ENCODE measurements around the gene SHF. TPM values are rescaled to one million over a fixed set of nuclear protein-coding genes. Genes with fewer than 3 reads are reported as not detected.

The SHF gene
- total RNA-seq, 2 donors from 2014 or later = 4.7 to 12.0 TPM

DNA sequence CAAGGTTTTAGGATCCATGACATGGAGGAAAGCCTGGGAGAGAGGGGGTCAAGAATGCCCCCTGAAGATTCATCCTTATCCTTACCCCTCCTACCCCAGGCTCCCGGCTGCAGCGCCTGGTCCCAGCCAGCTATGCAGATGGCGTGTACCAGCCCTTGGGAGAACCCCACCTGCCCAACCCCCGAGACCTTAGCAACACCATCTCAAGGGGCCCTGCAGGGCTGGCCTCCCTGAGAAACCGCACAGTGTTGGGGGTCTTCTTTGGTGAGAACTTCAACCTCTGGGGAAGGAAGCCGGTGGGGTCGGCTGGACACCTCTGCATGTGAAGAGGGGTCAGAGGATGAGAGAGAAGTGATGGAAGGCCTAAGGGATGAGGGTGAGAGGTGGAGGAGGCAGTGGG, 53.7 kb downstream of the SHF start:
- H3K4me3 ChIP-seq = no peak overlapping the region
- no peaks in the 10 kb centered on the region for H3K36me3 ChIP-seq
- H3K27me3 ChIP-seq = peaks cover 0 to 11% of the 10 kb centered on the region in 2 donors
- TF ChIP-seq, protein P1, sequence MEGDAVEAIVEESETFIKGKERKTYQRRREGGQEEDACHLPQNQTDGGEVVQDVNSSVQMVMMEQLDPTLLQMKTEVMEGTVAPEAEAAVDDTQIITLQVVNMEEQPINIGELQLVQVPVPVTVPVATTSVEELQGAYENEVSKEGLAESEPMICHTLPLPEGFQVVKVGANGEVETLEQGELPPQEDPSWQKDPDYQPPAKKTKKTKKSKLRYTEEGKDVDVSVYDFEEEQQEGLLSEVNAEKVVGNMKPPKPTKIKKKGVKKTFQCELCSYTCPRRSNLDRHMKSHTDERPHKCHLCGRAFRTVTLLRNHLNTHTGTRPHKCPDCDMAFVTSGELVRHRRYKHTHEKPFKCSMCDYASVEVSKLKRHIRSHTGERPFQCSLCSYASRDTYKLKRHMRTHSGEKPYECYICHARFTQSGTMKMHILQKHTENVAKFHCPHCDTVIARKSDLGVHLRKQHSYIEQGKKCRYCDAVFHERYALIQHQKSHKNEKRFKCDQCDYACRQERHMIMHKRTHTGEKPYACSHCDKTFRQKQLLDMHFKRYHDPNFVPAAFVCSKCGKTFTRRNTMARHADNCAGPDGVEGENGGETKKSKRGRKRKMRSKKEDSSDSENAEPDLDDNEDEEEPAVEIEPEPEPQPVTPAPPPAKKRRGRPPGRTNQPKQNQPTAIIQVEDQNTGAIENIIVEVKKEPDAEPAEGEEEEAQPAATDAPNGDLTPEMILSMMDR (IDR thresholded peaks at IDR 0.05) = no peak
- no peak overlapping the region for H3K27ac ChIP-seq
- no peaks in the 10 kb centered on the region for H3K9me3 ChIP-seq
- peaks cover 0 to 18% of the 10 kb centered on the region in 2 donors for H3K4me1 ChIP-seq
- DNase-seq (ENCODE audit: low spot score) = no peak

DNA sequence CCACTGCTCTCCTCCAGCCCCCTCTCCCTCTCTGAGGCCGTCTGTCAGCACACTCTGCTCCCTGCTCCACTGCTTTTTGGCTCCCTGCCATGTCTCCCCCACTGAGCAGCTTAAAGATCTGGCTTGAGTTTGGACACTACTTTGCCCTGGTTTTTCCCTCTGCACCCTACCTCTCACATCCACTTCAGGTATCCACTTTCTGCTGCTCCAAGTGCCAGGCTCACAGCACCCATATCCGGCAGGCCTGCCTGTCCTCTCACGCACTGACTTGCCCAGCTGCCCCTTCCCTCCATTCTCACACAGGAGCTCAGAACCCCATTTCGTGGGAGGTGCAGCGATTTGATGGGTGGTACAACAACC, 54.2 kb downstream of the SHF start:
- Histone ChIP-seq H3K4me3 (no peak overlapping the region), H3K27me3 (peaks cover 0 to 11% of the 10 kb centered on the region in 2 donors), H3K36me3 (no peaks in the 10 kb centered on the region), H3K4me1 (peaks cover 0 to 22% of the 10 kb centered on the region in 2 donors), H3K9me3 (no peaks in the 10 kb centered on the region), H3K27ac (no peak overlapping the region)
- TF ChIP-seq, protein P1 (IDR thresholded peaks at IDR 0.05) = no peak
- no peak for DNase-seq (ENCODE audit: low spot score)

DNA sequence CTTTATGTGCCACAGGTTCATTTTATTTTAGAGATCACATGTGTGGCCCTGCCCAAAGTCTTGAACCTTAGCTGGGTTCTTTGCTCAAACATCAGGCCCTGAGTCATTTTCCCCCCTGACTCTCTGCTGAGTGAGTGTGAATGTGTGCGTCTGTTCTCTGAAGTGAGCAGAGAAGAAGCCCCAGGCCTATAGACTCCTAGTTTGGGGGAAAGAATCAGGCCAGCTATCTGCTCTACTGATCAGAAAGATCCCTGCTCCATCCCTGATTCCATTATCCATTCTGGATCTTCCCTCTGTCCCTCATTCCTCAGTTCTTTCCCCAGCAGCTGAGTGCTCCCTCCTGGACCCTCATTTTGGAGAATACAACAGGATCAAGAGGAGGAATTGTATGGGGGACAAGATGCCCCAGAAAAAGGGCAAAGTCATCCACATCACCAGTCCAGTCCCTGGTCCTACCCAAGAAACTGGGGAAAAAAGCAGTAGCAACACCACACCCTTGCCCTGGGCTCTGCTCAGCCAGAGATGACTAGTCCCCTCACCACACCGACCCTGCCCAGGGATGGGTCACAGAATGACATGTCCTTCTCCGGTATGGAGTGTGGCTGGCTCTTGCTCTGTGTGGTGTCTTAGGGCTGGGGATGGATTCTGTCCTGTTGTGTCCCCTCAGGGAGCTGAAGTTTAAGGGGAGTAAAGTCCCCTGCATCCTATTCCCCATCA, 54.8 kb downstream of the SHF start:
- H3K36me3 ChIP-seq = no peaks in the 10 kb centered on the region
- no peak overlapping the region for H3K4me3 ChIP-seq
- H3K27ac ChIP-seq = no peak overlapping the region
- peaks cover 0 to 22% of the 10 kb centered on the region in 2 donors for H3K4me1 ChIP-seq
- H3K27me3 ChIP-seq = peaks cover 0 to 11% of the 10 kb centered on the region in 2 donors
- no peaks in the 10 kb centered on the region for H3K9me3 ChIP-seq
- DNase-seq (ENCODE audit: low spot score) = no peak
- TF ChIP-seq, protein P1 (IDR thresholded peaks at IDR 0.05) = no peak

DNA sequence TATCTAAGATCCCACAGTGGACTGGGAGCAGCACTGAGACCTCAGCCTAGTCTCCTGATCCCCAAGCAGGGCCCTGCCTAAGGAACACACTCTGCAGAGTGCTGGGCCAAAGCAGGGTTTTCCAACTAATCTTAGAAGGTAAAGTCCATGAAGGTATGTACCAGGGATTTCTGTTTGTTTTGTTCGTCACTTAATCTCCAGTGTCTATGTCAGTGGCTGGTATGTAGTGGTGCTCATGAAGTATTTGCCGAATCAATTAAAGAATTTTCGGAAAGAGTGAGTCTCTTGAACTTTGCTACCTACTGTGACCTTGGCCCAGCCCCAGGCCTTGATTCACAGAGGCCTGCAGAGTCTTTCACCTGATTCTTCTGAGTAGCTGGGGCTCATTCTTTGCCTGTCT, 56.3 kb downstream of the SHF start:
- TF ChIP-seq, protein P1 (IDR thresholded peaks at IDR 0.05) = no peak
- no peak for DNase-seq (ENCODE audit: low spot score)
- peaks cover 0 to 22% of the 10 kb centered on the region in 2 donors for H3K4me1 ChIP-seq
- peaks cover 0 to 11% of the 10 kb centered on the region in 2 donors for H3K27me3 ChIP-seq
- no peaks in the 10 kb centered on the region for H3K36me3 ChIP-seq
- no peak overlapping the region for H3K27ac ChIP-seq
- no peaks in the 10 kb centered on the region for H3K9me3 ChIP-seq
- H3K4me3 ChIP-seq = no peak overlapping the region

DNA sequence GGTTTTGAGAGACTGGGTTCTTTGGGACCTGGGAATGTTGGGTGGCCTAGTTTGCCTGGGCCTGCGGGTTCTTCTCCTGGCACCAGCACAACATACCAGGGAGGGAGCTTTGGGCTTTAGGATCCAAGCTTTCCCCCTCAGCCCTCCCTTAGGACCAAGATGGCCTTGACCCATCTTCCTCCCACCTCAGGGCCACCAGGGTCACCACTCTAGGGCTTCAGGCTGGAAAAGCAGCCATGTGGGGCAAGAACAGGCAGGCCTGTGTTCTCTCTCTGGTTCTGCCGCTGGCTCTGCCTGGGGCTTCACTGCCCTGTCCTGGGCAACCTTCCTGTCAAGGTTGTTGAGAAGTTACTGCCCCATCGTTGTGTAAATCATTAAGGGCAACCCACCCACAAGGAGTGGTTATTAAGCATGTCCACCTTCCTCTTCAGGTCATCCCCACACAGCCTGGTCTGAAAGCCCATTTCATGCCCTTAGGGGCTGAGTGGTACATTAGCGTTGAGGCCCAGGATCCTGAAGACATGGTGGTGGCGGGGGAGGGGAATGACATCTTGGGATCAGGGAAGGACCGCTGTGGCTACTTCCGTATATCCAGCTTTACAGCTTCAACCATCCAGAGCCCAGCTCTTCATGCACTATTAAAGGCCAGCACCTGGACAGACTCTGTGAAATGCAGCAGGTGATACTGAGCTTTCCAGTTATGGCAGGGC, 57.3 kb downstream of the SHF start:
- DNase-seq (ENCODE audit: low spot score) = no peak
- Histone ChIP-seq H3K9me3 (no peaks in the 10 kb centered on the region), H3K36me3 (no peaks in the 10 kb centered on the region), H3K4me1 (peaks cover 0 to 21% of the 10 kb centered on the region in 2 donors), H3K4me3 (peak overlapping the region; percentile 20 to 48), H3K27ac (no peak overlapping the region), H3K27me3 (peaks cover 0 to 11% of the 10 kb centered on the region in 2 donors)
- TF ChIP-seq, protein P1 (IDR thresholded peaks at IDR 0.05) = no peak
